NCI-H1092 treated with DMSO at 0.1 percent for 48 hours (cell line): Measurements from ENCODE around the gene BMP6.

Experiments
- DNase-seq: peaks from one replicate; lab custom pipeline; 2025; lab: John Stamatoyannopoulos, UW

BMP6 gene

GRCh38 chr6:7832904-7833750, 107.2 kb downstream of the BMP6 start:
- no peak for DNase-seq

- no peak for DNase-seq
These were observed 107.8 kb downstream of the BMP6 start for GRCh38 chr6:7833751-7834070.

GRCh38 chr6:7836371-7837026, 110.6 kb downstream of the BMP6 start:
- DNase-seq = no peak

GRCh38 chr6:7841781-7842468, 116.0 kb downstream of the BMP6 start:
- no peak for DNase-seq

- DNase-seq = no peak
These were observed 121.3 kb downstream of the BMP6 start for GRCh38 chr6:7846966-7847818.

GRCh38 chr6:7848229-7848628, 122.3 kb downstream of the BMP6 start:
- no peak for DNase-seq

- DNase-seq = no peak
These were observed 125.9 kb downstream of the BMP6 start for GRCh38 chr6:7851780-7852179.

DNA sequence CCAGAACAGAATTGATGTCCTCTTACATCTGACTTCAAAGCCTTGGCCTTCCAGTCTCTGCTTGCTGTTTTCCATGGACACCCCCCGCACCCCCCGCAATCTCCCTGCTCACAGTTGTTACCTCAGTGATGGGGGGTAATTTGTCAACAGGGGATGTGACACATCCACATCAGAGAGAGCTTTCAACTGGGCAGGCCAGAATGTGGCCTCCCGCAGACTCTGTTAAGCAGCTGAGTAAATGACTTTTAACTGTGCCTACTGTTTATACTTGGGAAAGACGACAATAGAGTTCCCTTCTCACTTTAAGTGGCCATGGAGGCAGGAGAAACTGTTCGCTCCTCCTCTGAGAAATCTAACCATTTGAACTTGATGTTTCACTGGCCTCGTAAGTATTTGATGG, 133.7 kb downstream of the BMP6 start:
- no peak for DNase-seq

GRCh38 chr6:7865781-7866180, 139.9 kb downstream of the BMP6 start:
- no peak for DNase-seq

DNA sequence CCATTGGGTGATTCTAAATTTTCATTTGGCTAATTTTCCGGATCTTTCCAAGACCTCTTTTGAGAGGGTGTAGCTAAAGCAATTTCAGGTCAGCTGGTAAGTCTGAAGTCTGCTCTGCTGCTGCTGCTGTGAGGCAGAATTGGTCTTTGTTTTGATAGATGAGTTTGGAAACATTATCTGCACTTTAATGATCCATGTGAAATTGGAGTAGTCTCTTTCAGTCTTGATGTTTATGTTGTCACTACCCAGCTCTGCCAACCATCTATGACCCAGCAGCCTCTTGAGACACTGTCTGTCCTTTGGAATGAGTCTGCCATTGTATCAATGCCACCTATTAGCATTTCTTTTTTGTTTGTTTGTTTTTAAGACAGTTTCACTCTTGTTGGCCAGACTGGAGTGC, 140.6 kb downstream of the BMP6 start:
- no peak for DNase-seq

- DNase-seq = no peak
These were observed 143.0 kb downstream of the BMP6 start for GRCh38 chr6:7868926-7869325.

DNA sequence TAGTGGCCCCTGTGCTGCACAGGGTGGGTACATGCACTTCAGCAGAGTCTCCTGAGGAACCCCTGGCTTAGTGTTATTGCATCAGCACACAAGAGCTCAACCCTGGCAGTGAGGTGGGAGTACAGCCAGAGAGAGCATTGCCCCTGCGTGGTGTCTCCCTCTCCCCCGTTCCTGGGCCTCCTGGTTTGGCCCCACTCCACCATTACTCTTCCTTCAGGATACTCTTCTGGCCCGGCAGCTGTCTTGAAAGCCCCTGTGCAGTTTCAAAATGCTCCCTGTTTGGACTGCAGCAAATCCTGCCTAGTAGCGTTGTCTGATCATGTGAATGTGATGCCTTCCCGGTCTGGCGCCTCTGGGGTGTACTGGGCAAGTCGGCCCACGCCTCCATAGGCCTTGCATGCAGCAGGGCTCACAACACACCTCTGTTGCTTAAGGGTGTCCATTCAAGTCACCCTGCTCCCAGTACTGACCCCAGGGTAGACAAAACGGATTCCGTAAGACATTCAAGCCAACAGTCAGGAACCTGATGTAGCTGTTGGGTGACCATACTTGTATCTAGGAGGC, 152.6 kb downstream of the BMP6 start:
- DNase-seq = no peak

DNA sequence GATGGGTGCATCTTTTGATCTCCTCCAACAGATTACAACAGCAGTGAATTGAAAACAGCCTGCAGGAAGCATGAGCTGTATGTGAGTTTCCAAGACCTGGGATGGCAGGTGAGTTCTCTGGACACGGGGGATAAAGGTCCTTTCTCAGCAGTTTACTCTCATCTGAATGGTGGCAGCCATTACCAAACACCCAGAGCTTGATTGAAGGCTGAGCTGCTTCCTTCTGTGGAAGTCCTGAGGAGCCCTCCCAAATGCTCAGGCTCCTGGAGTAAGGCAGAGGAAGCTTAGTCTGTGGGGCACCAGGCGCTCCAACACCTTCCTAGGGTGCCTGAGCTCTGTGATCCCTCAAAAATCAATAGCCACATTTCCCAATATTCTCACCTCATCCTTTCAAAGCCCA, 153.1 kb downstream of the BMP6 start:
- no peak for DNase-seq

GRCh38 chr6:7879579-7879978, 153.7 kb downstream of the BMP6 start:
- no peak for DNase-seq

DNA sequence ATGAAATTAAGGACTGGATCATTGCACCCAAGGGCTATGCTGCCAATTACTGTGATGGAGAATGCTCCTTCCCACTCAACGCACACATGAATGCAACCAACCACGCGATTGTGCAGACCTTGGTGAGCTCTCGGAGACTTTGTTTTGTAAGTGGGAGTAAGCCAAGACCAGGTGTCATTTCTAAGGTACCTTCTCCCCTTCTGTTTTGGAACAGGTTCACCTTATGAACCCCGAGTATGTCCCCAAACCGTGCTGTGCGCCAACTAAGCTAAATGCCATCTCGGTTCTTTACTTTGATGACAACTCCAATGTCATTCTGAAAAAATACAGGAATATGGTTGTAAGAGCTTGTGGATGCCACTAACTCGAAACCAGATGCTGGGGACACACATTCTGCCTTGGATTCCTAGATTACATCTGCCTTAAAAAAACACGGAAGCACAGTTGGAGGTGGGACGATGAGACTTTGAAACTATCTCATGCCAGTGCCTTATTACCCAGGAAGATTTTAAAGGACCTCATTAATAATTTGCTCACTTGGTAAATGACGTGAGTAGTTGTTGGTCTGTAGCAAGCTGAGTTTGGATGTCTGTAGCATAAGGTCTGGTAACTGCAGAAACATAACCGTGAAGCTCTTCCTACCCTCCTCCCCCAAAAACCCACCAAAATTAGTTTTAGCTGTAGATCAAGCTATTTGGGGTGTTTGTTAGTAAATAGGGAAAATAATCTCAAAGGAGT, 154.2 kb downstream of the BMP6 start:
- DNase-seq = no peak

- no peak for DNase-seq
These were observed 154.8 kb downstream of the BMP6 start for GRCh38 chr6:7880718-7881107.

GRCh38 chr6:7881765-7882500, 156.0 kb downstream of the BMP6 start:
- no peak for DNase-seq

DNA sequence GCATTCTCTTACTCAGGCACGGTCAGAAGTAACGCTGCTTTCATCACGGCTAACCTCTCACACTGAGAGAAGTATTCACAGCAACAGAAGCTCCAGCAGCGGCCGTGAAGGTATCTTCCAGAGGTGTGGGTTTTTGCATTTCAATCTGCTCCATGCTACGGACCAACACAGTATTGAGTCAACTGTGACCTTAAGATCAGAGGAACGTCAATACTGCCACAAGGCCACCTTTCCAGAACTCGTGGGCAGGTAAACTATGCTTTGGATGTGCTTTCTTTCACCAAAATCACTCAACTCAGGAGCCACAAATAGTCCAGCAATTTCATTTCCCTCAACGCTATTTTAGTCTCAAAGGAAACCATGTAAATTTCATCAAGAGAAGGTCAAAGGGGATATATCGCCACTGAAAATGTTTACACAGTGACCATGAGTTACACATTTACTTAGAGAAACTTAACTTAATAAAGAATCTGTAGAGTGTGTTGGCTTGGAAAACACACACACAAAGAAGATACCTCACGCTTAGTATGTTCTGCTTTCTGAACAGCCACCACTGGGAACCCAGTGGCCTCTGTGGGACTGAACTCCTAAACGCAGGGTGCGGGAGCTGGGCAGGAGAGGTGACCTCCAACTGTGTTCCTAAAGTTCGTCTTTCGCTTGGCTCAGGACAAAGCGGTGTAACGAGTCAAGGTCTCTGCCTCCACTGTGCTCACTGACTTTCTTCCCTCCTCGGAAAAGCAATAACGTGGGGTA, 156.8 kb downstream of the BMP6 start:
- DNase-seq = no peak

GRCh38 chr6:7883381-7883780, 157.5 kb downstream of the BMP6 start:
- DNase-seq = no peak

DNA sequence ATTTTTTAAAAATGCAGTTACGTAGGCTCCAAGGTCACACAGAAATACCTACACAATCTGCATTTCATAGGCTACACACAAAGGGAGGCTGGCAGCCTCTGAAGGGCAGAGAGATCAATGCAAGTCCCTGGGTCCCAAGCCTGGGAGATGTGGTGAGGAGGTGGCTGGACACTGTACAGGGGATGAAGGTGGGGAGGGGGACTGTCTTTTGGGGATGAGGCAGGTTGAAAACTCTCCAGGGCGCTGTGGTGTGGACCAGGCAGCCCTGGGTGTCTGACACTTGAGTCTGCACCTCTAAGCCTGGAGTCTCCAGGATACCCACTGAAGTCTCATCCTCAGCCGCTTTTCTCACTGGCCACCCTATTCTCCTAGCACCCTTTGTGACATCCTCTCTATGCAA, 160.2 kb downstream of the BMP6 start:
- DNase-seq = no peak
